GM21737 (cell line): ENCODE measurements around the gene MYLK.

Source experiments
- ATAC-seq: cut with Tn5 transposase; IDR thresholded peaks from one replicate; pipeline ENCODE4 v1.9.1; 2021; ENCODE audit warnings: mild to moderate bottlenecking, moderate library complexity; ENCODE audit not compliant: unreplicated experiment

The MYLK gene

GRCh38 chr3:123792473-123793201 lies 91.5 kb downstream of the MYLK start:
- ATAC-seq = no peak

GRCh38 chr3:123791898-123792297 lies 92.2 kb downstream of the MYLK start:
- no peak for ATAC-seq

- ATAC-seq = no peak
Observed at GRCh38 chr3:123791417-123791816, 92.7 kb downstream of the MYLK start.

GRCh38 chr3:123791073-123791370 lies 93.1 kb downstream of the MYLK start:
- ATAC-seq = no peak

GRCh38 chr3:123790254-123791072 lies 93.7 kb downstream of the MYLK start:
- no peak for ATAC-seq

GRCh38 chr3:123789760-123790159 lies 94.4 kb downstream of the MYLK start:
- ATAC-seq = no peak

GRCh38 chr3:123789160-123789559 lies 95.0 kb downstream of the MYLK start:
- ATAC-seq = no peak

- no peak for ATAC-seq
Observed at GRCh38 chr3:123788710-123789109, 95.4 kb downstream of the MYLK start.

GRCh38 chr3:123787133-123787532 lies 97.0 kb downstream of the MYLK start:
- no peak for ATAC-seq

GRCh38 chr3:123785602-123786001 lies 98.5 kb downstream of the MYLK start:
- ATAC-seq = no peak

- no peak for ATAC-seq
Observed at GRCh38 chr3:123783811-123784210, 100.3 kb downstream of the MYLK start.

GRCh38 chr3:123783050-123783689 lies 101.0 kb downstream of the MYLK start:
- no peak for ATAC-seq

- no peak for ATAC-seq
Observed at GRCh38 chr3:123782488-123782887, 101.6 kb downstream of the MYLK start.

GRCh38 chr3:123781571-123782275 lies 102.4 kb downstream of the MYLK start:
- no peak for ATAC-seq

- no peak for ATAC-seq
Observed at GRCh38 chr3:123781138-123781537, 103.0 kb downstream of the MYLK start.

- ATAC-seq = no peak
Observed at GRCh38 chr3:123780656-123781055, 103.5 kb downstream of the MYLK start.

GRCh38 chr3:123779655-123780231 lies 104.4 kb downstream of the MYLK start:
- ATAC-seq = no peak

- ATAC-seq = no peak
Observed at GRCh38 chr3:123778991-123779622, 105.0 kb downstream of the MYLK start.

- ATAC-seq = no peak
Observed at GRCh38 chr3:123778525-123778924, 105.6 kb downstream of the MYLK start.

- no peak for ATAC-seq
Observed at GRCh38 chr3:123776071-123776782, 107.9 kb downstream of the MYLK start.
